NCI-H748 (cell line): ENCODE measurements around the gene NSA2.
A peak's percentile ranks its signal among the peaks of the same experiment; 100 is the strongest.
"Not testable (repeated sequence)": the region's sequence is repeated elsewhere in the genome, so short reads cannot be mapped to it uniquely, and the experiment has no call there.

ENCODE experiments used
- DNase-seq: peaks from one replicate; lab custom pipeline; 2025; ENCODE audit not compliant: unreplicated experiment; lab: John Stamatoyannopoulos, UW

The NSA2 gene

DNA sequence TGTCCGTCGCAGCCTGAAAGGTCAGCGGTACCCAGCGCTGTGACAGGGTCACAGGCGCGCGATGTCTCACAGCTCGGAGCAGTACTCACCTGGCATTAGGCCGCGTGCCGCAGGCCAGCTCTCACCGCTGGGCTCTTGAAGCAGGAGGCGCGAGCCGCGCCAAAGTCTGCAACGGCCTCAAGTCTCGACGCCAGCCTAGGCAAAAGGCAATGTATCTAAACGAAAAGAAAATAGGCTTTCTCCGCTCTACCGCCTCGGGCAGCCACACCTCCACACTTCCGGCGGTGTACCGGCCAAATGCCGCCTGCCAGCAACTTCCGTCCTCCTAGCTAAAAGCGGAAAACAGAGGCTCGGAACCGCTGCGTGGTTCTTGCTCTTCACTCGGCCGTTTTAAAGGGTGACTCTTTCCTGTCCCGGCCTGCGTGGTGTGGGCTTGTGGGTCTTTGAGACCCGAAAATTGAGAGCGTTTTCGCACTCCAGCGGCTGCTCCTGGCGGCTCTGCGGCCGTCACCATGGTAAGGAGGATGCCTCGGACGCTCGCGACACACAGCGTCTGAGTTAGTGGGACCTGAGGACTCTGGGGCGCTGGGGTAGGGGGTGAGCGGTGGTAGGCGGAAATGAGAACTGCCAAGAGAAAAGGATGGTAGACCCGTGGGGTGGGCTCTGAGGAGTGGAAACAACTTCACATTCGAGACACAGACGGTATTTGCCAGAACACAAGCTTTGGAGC is at the start of gene NSA2, which contains the start of gene GFM2:
Gene NSA2, plus strand, starts transcription at position 401 of the 730 bp plus-strand sequence. Its CDS starts 112 bp downstream, at position 513.
Gene GFM2, minus strand, starts transcription at position 269 of the 730 bp plus-strand sequence. CDS start 3,375 bp downstream, outside the sequence.
- peak; percentile 95 for DNase-seq

GRCh38 chr5:74717596-74717995 is 49.5 kb upstream of the NSA2 start:
- peak; percentile 70 for DNase-seq

DNA sequence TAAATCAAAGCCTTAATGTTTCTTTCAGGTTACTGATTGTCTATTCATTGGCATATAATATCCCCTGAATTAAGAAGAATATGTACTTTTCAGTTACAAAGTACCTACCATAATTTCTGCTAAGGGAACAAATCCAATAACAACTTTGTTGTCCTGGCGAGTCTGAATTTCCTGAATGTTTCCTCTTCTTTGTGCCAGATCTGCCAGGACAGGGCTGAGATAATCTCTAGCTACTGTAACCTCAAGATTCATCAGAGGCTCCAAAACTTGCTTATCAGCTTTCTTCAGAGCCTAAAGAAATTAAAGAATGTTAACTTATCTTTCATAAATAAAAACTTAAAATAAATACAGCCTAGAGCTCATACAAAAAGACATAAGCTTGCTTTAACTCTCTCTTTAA is 44.8 kb upstream of the NSA2 start:
- no peak for DNase-seq

GRCh38 chr5:74725331-74725730 is 41.7 kb upstream of the NSA2 start:
- DNase-seq, result no peak

DNA sequence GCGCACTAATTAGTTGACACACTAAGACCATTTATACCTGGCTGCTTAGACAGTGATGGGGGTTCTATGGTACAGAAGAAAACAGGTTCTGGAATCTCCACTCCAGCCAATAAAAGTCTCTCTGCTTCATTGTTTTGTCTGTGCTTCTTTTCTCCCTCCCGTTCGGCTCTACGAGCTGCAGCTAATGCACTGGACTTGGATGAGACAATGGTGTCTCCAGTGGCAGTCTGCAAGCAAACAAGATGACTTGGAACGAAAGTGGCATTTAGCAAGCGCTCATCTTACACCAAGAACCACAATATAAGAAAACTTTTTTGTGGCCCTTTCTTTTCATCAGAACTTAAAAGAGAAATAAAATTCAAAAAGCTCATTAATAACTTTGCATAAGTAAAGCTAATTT is 30.3 kb upstream of the NSA2 start:
- DNase-seq, result no peak

- DNase-seq, result no peak
These were observed 28.6 kb upstream of the NSA2 start for GRCh38 chr5:74738406-74738805.

- DNase-seq, result not testable (repeated sequence)
These were observed 18.3 kb upstream of the NSA2 start for GRCh38 chr5:74748742-74749141.

GRCh38 chr5:74761241-74761640 is 5.8 kb upstream of the NSA2 start:
- no peak for DNase-seq

DNA sequence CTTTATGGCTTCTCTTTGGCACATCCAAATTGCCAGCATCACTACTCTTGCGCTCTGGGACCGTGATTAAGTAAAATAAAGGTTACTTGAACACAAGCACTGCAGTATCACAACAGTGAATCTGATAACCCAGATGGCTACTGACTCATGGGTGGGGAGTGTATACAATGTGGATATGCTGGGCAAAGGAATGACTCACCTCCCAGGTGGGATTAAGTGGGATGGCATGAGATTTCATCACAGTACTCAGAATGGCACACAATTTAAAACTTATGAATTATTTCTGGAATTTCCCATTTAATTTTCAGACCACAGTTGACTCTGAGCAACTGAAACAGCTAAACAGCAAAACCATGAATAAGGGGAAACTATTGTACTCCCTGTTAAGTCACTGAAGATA is 4.5 kb upstream of the NSA2 start:
- DNase-seq, result no peak

DNA sequence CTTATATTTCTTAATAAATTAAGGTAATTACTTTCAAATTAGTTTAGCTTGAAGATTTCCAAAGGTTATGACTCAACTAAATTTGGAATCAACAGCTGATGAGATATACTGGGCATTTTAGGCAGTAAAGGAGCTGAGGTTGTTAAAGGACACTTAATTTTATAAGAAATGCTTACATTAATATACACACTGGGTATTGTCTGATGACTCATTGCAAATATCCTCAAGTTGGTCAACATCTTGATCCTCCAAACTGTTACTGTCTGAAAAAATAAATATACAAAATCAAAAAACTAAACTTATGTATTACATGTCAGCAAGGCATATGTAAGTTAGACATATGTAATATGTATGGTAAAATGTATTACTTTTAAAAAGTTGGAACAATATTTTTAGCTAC is 3.5 kb upstream of the NSA2 start:
- DNase-seq, result no peak

DNA sequence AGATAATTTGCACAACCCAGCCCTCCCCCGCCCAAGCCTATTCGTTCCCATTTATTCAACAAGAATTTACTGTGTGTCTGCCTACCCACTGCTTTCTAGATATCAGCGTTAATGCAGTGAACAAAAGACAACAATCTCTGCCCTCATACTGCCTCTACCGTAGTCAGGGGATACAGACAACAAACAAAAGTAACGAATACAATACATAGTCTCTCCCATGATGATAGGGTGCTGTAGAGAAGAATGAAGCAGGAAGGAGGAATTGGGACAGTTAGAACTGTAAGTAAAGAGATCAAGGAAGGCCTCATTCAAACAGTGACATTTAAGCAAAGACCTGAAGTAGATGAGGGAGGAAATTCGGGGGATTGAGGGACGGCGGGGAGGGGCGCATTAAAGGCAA is 1.8 kb upstream of the NSA2 start:
- peak; percentile 92 for DNase-seq

DNA sequence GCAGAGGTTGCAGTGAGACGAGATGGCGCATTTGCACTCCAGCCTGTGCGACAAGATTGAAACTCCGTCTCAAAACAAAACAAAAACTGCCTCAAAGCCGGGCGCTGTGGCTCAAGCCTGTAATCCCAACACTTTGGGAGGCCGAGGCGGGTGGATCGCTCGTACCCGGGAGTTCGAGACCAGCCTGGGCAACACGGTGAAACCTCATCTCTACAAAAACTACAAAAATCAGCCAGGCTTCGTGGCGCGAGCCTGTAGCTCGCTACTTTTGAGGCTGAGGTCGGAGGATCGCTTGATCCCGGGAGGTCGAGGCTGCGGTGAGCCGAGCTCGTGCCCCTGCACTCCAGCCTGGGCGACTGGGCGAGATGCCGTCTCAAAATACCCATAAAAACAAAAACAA is 1.1 kb upstream of the NSA2 start:
- no peak for DNase-seq

DNA sequence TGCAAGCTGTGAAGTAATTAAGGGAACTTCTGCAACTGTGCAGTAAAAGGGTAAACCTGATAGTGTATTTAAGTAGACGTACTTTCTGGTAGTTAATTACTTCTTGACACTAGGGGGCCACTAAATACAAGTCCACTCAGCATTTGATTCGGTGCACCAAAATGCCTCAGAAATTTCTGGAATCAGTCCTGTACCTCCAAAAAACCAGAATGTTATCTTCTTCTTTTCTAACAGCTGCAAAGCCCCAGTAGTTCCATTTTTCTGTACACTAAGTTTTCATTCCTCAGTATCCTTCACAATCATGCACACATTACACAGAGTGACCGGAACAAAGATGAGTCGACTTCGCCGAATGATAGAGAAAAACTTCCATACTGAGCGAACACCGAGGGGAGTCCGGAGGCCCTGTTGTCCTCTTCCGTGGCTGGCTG is 616 bp upstream of the NSA2 start:
- peak; percentile 50 for DNase-seq

DNA sequence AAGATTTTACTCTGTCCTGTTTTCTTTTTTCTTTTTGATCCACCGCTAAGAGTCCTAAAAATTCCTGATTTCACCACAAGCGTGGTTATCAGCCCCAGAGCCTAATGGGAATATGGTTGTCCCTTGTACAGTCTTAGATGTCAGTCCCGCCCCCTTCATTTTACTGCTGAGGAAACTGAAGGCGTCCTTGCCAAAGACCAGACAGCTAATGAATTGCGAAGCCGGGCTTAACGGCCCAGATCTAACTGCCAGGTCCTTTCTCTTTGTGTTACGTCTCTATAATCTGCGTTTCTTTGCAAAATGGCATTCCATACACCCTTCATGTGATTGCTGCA is 497 bp downstream of the NSA2 start:
- DNase-seq, result peak; percentile 51

DNA sequence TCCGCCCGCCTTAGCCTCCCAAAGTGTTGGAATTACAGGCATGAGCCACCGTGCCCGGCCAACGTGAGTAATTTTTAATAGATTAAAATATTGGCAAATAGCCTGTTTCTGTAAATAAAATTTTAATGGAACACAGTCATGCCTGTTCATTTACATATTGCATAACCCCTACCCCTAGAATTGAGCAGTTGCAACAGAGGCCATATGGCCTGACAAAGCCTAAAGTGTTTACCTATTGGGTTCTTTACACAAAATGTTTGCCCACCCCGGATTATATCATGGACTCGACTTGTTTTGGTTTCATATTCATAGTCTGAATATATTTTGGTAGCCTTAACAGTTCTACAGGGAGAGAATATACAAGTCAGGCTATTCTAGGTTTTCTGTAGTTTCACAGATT is 5.3 kb downstream of the NSA2 start:
- DNase-seq, result no peak

- DNase-seq, result no peak
These were observed 11.6 kb downstream of the NSA2 start for GRCh38 chr5:74778609-74779008.

DNA sequence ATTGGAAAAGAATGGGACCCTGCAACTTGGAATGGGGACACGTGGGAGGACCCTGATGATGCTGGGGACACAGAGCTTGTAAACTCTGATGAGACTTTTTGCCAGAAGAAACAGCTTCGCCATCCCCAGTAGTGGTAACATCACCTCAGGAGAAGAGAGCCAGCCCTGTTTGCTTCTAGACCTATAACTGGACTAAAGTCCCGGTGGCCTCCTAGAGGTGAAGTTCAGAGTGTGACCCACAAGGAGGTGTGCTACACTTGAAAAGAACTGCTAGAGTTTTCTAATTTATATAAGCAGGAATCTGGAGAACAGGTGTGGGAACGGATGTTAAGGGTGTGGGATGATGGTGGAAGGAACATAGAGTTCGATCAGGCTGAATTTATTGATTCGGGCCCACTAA is 19.8 kb downstream of the NSA2 start:
- no peak for DNase-seq

- no peak for DNase-seq
These were observed 20.4 kb downstream of the NSA2 start for GRCh38 chr5:74787424-74787823.

GRCh38 chr5:74791669-74792068 is 24.6 kb downstream of the NSA2 start:
- not testable (repeated sequence) for DNase-seq

- DNase-seq, result no peak
These were observed 32.2 kb downstream of the NSA2 start for GRCh38 chr5:74798977-74799911.

GRCh38 chr5:74801197-74801596 is 34.1 kb downstream of the NSA2 start:
- DNase-seq, result no peak

GRCh38 chr5:74801941-74802340 is 34.9 kb downstream of the NSA2 start:
- DNase-seq, result no peak
